H1 (cell line): ENCODE measurements around the gene RFXANK. TPM values are rescaled to one million over a fixed set of nuclear protein-coding genes. Genes with fewer than 3 reads are reported as not detected.

Experiments
- CTCF ChIA-PET: fragments of 300-600 bp; sonication (Branson Sonifier 250); formaldehyde crosslinking; loops from one replicate; lab custom pipeline; 2021; ENCODE audit not compliant: partially characterized antibody; lab: Charles Lee
- POLR2A ChIA-PET: fragments of 300-600 bp; sonication (Branson Sonifier 250); formaldehyde crosslinking; loops from one replicate; lab custom pipeline; 2021; ENCODE audit warnings: inconsistent platforms; ENCODE audit not compliant: partially characterized antibody; lab: Charles Lee
- DNase-seq, 2 experiments: peaks; one replicate each; pipeline versions ENCODE4 v3.0.0 to v3.0.0-alpha.2; 2010 to 2022; ENCODE audit warnings: low spot score in 2 of 2, low read depth in 1 of 2, mixed read lengths in 1 of 2
- FAIRE-seq: peaks from 2 replicates; lab custom pipeline; 2011; peaks lifted over from hg19 to GRCh38; lab: Jason Lieb, UNC
- H2AFZ ChIP-seq: 2 replicates; pipeline ENCODE4 v1.8.1; 2012; ENCODE audit warnings: low read length, inconsistent platforms
- H2AK5ac ChIP-seq: 2 replicates; pipeline ENCODE4 v1.6.1; 2013; ENCODE audit warnings: low read depth, low read length
- H2BK120ac ChIP-seq: replicated peaks from 2 replicates; pipeline ENCODE3; 2013; ENCODE audit warnings: low read depth, low read length, inconsistent platforms
- H2BK12ac ChIP-seq: 2 replicates; pipeline ENCODE4 v1.6.1; 2013; ENCODE audit warnings: low read depth, low read length
- H2BK15ac ChIP-seq: 2 replicates; pipeline ENCODE4 v1.6.1; 2013; ENCODE audit warnings: low read length
- H2BK20ac ChIP-seq: 2 replicates; pipeline ENCODE4 v1.6.1; 2013; ENCODE audit warnings: low read length
- H2BK5ac ChIP-seq: 2 replicates; pipeline ENCODE4 v1.6.1; 2013; ENCODE audit warnings: low read depth, low read length
- H3K14ac ChIP-seq: 2 replicates; pipeline ENCODE4 v1.6.1; 2013; ENCODE audit warnings: inconsistent platforms; ENCODE audit not compliant: insufficient read length
- H3K18ac ChIP-seq: 2 replicates; pipeline ENCODE4 v1.6.1; 2013; ENCODE audit warnings: low read length; ENCODE audit errors: extremely low read depth
- H3K23ac ChIP-seq: 2 replicates; pipeline ENCODE4 v1.6.1; 2013; ENCODE audit warnings: inconsistent platforms; ENCODE audit not compliant: insufficient read length
- H3K23me2 ChIP-seq: 2 replicates; pipeline ENCODE4 v1.6.1; 2013; ENCODE audit warnings: low read depth, low read length
- H3K27ac ChIP-seq: 2 replicates; pipeline ENCODE4 v1.6.1; 2011; ENCODE audit warnings: low read depth, low read length, inconsistent platforms
- H3K27me3 ChIP-seq, 4 experiments: replicated peaks in 1 of 4; 1 replicate in 1 of 4; 2 replicates in 3 of 4; pipeline versions ENCODE4 v1.6.1 to v1.8.1; 2011 to 2013; ENCODE audit warnings: low read length in 3 of 4, mild to moderate bottlenecking in 3 of 4, inconsistent platforms in 2 of 4, mixed read lengths in 2 of 4, moderate library complexity in 1 of 4; ENCODE audit not compliant: control insufficient read depth in 3 of 4, insufficient read depth in 3 of 4; ENCODE audit errors: extremely low read depth in 1 of 4
- H3K36me3 ChIP-seq, 4 experiments: 2 replicates each; pipeline versions ENCODE4 v1.6.1 to v1.8.1; 2011 to 2013; ENCODE audit warnings: mild to moderate bottlenecking in 4 of 4, low read length in 3 of 4, moderate library complexity in 2 of 4, control low read depth in 1 of 4, inconsistent platforms in 1 of 4; ENCODE audit not compliant: insufficient read depth in 4 of 4, control insufficient read depth in 2 of 4
- H3K4ac ChIP-seq: replicated peaks from 2 replicates; pipeline ENCODE3; 2013; ENCODE audit warnings: low read length, low read depth, mixed read lengths, inconsistent platforms; ENCODE audit not compliant: insufficient read length
- H3K4me1 ChIP-seq, 4 experiments: replicated peaks in 1 of 4; 1 replicate in 1 of 4; 2 replicates in 3 of 4; pipeline versions ENCODE4 v1.6.1 to v1.8.1; 2011 to 2013; ENCODE audit warnings: low read length in 3 of 4, inconsistent platforms in 2 of 4, mixed read lengths in 1 of 4; ENCODE audit not compliant: insufficient read depth in 4 of 4, control insufficient read depth in 3 of 4
- H3K4me2 ChIP-seq, 2 experiments: 2 replicates each; pipeline versions ENCODE4 v1.6.1 to v1.8.1; 2011 to 2013; ENCODE audit warnings: low read depth in 2 of 2, low read length in 2 of 2, control low read depth in 1 of 2, inconsistent platforms in 1 of 2, mild to moderate bottlenecking in 1 of 2; ENCODE audit not compliant: insufficient read depth in 1 of 2
- H3K4me3 ChIP-seq, 4 experiments: fragments of 200-600, 300-600 bp in 1 of 4; sonication (generic), shearing (Covaris generic), sonication (Bioruptor Twin) in 1 of 4; 2 replicates each; pipeline versions ENCODE4 v1.5.1 to v1.8.1; 2011 to 2016; ENCODE audit warnings: low read length in 4 of 4, low read depth in 3 of 4, control low read depth in 2 of 4, inconsistent platforms in 2 of 4, mild to moderate bottlenecking in 2 of 4, mixed read lengths in 1 of 4, moderate library complexity in 1 of 4; ENCODE audit not compliant: insufficient read depth in 2 of 4; ENCODE audit errors: extremely low read depth in 1 of 4
- H3K56ac ChIP-seq: replicated peaks from 2 replicates; pipeline ENCODE3; 2013; ENCODE audit warnings: low read depth, mild to moderate bottlenecking, mixed read lengths, low read length, inconsistent platforms; ENCODE audit not compliant: insufficient read length
- H3K79me1 ChIP-seq: 2 replicates; pipeline ENCODE4 v1.6.1; 2013; ENCODE audit warnings: low read depth, low read length, control low read depth
- H3K79me2 ChIP-seq, 2 experiments: 2 replicates each; pipeline versions ENCODE4 v1.6.1 to v1.8.1; 2012 to 2013; ENCODE audit warnings: low read length in 2 of 2, mild to moderate bottlenecking in 2 of 2, inconsistent platforms in 1 of 2; ENCODE audit not compliant: insufficient read depth in 2 of 2, control insufficient read depth in 1 of 2
- H3K9ac ChIP-seq, 4 experiments: replicated peaks in 1 of 4; 1 replicate in 1 of 4; 2 replicates in 3 of 4; pipeline versions ENCODE4 v1.6.1 to v1.8.1; 2011 to 2013; ENCODE audit warnings: low read depth in 3 of 4, low read length in 3 of 4, control low read depth in 2 of 4, mild to moderate bottlenecking in 2 of 4, moderate library complexity in 2 of 4, inconsistent platforms in 1 of 4; ENCODE audit errors: extremely low read depth in 1 of 4
- H3K9me3 ChIP-seq, 2 experiments: 2 replicates each; pipeline versions ENCODE4 v1.6.1 to v1.8.1; 2012 to 2013; ENCODE audit warnings: mild to moderate bottlenecking in 2 of 2, moderate library complexity in 2 of 2, control low read depth in 1 of 2, inconsistent platforms in 1 of 2, low read depth in 1 of 2, low read length in 1 of 2, mixed read lengths in 1 of 2; ENCODE audit not compliant: insufficient read depth in 2 of 2
- H4K20me1 ChIP-seq, 2 experiments: replicated peaks in 1 of 2; 2 replicates each; pipeline versions ENCODE3 to v1.8.1; 2011 to 2013; ENCODE audit warnings: inconsistent platforms in 2 of 2, low read length in 2 of 2, mild to moderate bottlenecking in 1 of 2; ENCODE audit not compliant: insufficient read depth in 2 of 2, control insufficient read depth in 1 of 2
- H4K5ac ChIP-seq: 2 replicates; pipeline ENCODE4 v1.6.1; 2013; ENCODE audit warnings: low read length, low read depth, mixed read lengths, inconsistent platforms; ENCODE audit not compliant: insufficient read length
- H4K8ac ChIP-seq: 2 replicates; pipeline ENCODE4 v1.8.0; 2013; ENCODE audit warnings: mild to moderate bottlenecking, moderate library complexity, low read length, inconsistent platforms; ENCODE audit not compliant: insufficient read depth; ENCODE audit errors: extremely low read depth
- H4K91ac ChIP-seq: replicated peaks from 2 replicates; pipeline ENCODE3; 2013; ENCODE audit warnings: low read length, mixed read lengths, inconsistent platforms; ENCODE audit not compliant: insufficient read length
- FOSL1 ChIP-seq: IDR thresholded peaks from 2 replicates; pipeline ENCODE4 v1.6.1; 2011; ENCODE audit warnings: mild to moderate bottlenecking, low read depth, low read length, moderate library complexity; ENCODE audit not compliant: insufficient read depth
- JUND ChIP-seq: IDR thresholded peaks from 2 replicates; pipeline ENCODE4 v1.6.1; 2011; ENCODE audit warnings: mild to moderate bottlenecking, improper control_type of control experiment, low read length
- NRF1 ChIP-seq: IDR thresholded peaks from 2 replicates; pipeline ENCODE4 v1.6.1; 2011; ENCODE audit warnings: mild to moderate bottlenecking, low read depth, low read length, improper control_type of control experiment
- RXRA ChIP-seq: IDR thresholded peaks from 2 replicates; pipeline ENCODE4 v1.6.1; 2011; ENCODE audit warnings: low read depth, mild to moderate bottlenecking, low read length, moderate library complexity; ENCODE audit not compliant: insufficient read depth
- SIX5 ChIP-seq: IDR thresholded peaks from 2 replicates; pipeline ENCODE4 v1.6.1; 2011; ENCODE audit warnings: mild to moderate bottlenecking, low read depth, low read length
- polyA plus RNA-seq, 7 experiments: library from polyadenylated mRNA; depleted of rRNA in 3 of 7; stranded (reverse) in 5 of 7; unstranded in 2 of 7; fragments of >200 nt in 5 of 7; fragments of 200-250 nt in 2 of 7; gene quantifications; 1 replicate in 5 of 7; 2 replicates in 1 of 7; 4 replicates in 1 of 7; pipeline versions ENCODE4 v1.2.1 to v1.2.3, GENCODE V29; 2011 to 2013; ENCODE audit warnings: missing spikeins in 2 of 7, mixed read lengths in 2 of 7
- total RNA-seq: library from RNA; stranded (reverse); fragmentation: NEBNext Ultra II Directional; extraction: Animal tissue kit (Norgen Biotek cat#: 25700); gene quantifications from 2 replicates; pipeline ENCODE4 v1.2.1, GENCODE V29; 2021
- TF ChIP-seq, protein P1 (sequence below): IDR thresholded peaks from 2 replicates; pipeline ENCODE4 v1.6.1; 2012; ENCODE audit warnings: inconsistent platforms
- TF ChIP-seq, protein P2 (sequence below): IDR thresholded peaks from 2 replicates; pipeline ENCODE4 v1.6.1; 2011; ENCODE audit warnings: low read depth, mild to moderate bottlenecking, low read length; ENCODE audit not compliant: insufficient read depth

The RFXANK gene
- total and polyA plus RNA-seq, 2 of the 8 experiments (the other 6 are each of a cell fraction or from before 2014, with no cell fraction given), result 72.9 to 87.5 TPM

DNA sequence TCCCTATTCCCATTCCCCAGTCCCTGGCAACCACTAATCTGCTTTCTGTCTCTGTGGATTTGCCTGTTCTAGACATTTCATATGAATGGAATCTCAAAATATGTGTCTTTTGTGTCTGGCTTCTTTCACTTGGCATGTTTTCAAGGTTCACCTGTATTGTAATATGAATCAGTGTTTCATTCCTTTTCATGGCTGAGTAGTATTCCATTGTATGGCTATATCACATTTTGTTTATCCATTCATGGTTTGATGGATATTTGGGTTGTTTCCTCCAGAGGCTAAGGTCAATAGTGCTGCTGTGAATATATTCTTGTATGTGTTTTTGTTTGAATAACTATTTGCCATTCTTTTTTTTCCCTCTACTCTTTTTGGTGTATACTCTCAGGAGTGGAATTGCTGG is 44.1 kb downstream of the RFXANK start:
- Histone ChIP-seq H2AFZ (no peak overlapping the region), H2BK15ac (no peak overlapping the region), H3K79me1 (no peaks in the 10 kb centered on the region), H3K23me2 (no peaks in the 10 kb centered on the region), H4K91ac (no peak overlapping the region), H3K9me3 (peaks cover 7 to 13% of the 10 kb centered on the region in 2 experiments), H3K18ac (no peak overlapping the region), H2BK120ac (no peak overlapping the region), H4K8ac (no peak overlapping the region), H3K4me2 (no peak overlapping the region), H3K4ac (no peak overlapping the region), H2BK5ac (no peak overlapping the region), H2BK12ac (no peak overlapping the region), H3K56ac (no peak overlapping the region), H3K23ac (no peak overlapping the region), H2AK5ac (no peak overlapping the region), H3K27ac (no peak overlapping the region), H2BK20ac (no peak overlapping the region), H3K9ac (no peak overlapping the region), H3K14ac (no peak overlapping the region), H3K79me2 (no peaks in the 10 kb centered on the region), H3K4me3 (no peak overlapping the region), H3K4me1 (no peaks in the 10 kb centered on the region), H4K5ac (no peak overlapping the region), H3K36me3 (no peaks in the 10 kb centered on the region), H4K20me1 (no peaks in the 10 kb centered on the region), H3K27me3 (no peaks in the 10 kb centered on the region; a peak in 2 of 7 replicates)
- POLR2A ChIA-PET, result no interaction called here
- DNase-seq, result no peak
- TF ChIP-seq, protein P1, sequence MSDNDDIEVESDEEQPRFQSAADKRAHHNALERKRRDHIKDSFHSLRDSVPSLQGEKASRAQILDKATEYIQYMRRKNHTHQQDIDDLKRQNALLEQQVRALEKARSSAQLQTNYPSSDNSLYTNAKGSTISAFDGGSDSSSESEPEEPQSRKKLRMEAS, result no peak
- TF ChIP-seq FOSL1 (no peak), SIX5 (no peak), JUND (no peak), RXRA (no peak), NRF1 (no peak)
- TF ChIP-seq, protein P2, sequence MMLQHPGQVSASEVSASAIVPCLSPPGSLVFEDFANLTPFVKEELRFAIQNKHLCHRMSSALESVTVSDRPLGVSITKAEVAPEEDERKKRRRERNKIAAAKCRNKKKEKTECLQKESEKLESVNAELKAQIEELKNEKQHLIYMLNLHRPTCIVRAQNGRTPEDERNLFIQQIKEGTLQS, result no peak
- CTCF ChIA-PET, result interaction anchor here (0.6 kb wide), 1 partner anchor 46 kb away, joined by 3 read pairs; no protein-coding TSS in a partner anchor
- FAIRE-seq, result no peak
